Spleen (tissue), 11 donors: ENCODE data around the gene S100A3. TPM values are rescaled to one million over a fixed set of nuclear protein-coding genes. Genes with fewer than 3 reads are reported as not detected.

Experiments used
- DNase-seq: peaks from one replicate; pipeline ENCODE4 v3.0.0-alpha.2; 2020
- H3K27ac ChIP-seq, 8 donors: fragments of 200-600 bp; sonication (generic) in 7 of 8; 1 replicate in 4 of 8; 2 replicates in 4 of 8; pipeline versions ENCODE4 v1.5.0 to v1.8.0; 2016 to 2021; ENCODE audit warnings: inconsistent platforms in 4 of 8, mild to moderate bottlenecking in 4 of 8, moderate library complexity in 1 of 8
- H3K27me3 ChIP-seq, 7 donors: fragments of 200-600 bp; sonication (generic) in 6 of 7; replicated peaks in 1 of 7; 1 replicate in 4 of 7; 2 replicates in 3 of 7; pipeline versions ENCODE4 v1.5.0 to v1.8.0; 2016 to 2021; ENCODE audit warnings: inconsistent platforms in 3 of 7, mild to moderate bottlenecking in 1 of 7
- H3K36me3 ChIP-seq, 6 donors: fragments of 200-600 bp; sonication (generic) in 5 of 6; 1 replicate in 4 of 6; 2 replicates in 2 of 6; pipeline versions ENCODE4 v1.5.0 to v1.8.0; 2016 to 2021; ENCODE audit warnings: inconsistent platforms in 2 of 6
- H3K4me1 ChIP-seq, 6 donors: fragments of 200-600 bp; sonication (generic) in 5 of 6; 1 replicate in 3 of 6; 2 replicates in 3 of 6; pipeline versions ENCODE4 v1.5.0 to v1.8.0; 2016 to 2021; ENCODE audit warnings: inconsistent platforms in 3 of 6
- H3K4me3 ChIP-seq, 8 donors: fragments of 200-600 bp; sonication (generic) in 7 of 8; 1 replicate in 4 of 8; 2 replicates in 4 of 8; pipeline versions ENCODE4 v1.5.0 to v1.8.0; 2016 to 2021; ENCODE audit warnings: inconsistent platforms in 4 of 8, mild to moderate bottlenecking in 4 of 8, moderate library complexity in 2 of 8
- H3K9me3 ChIP-seq, 8 donors: fragments of 200-600 bp; sonication (generic) in 7 of 8; 1 replicate in 4 of 8; 2 replicates in 4 of 8; pipeline versions ENCODE4 v1.5.0 to v1.8.0; 2016 to 2021; ENCODE audit warnings: inconsistent platforms in 4 of 8
- POLR2A ChIP-seq, 3 donors: fragments of 450-650 bp; IDR thresholded peaks; one replicate each; pipeline ENCODE4 v1.5.1; 2017; ENCODE audit warnings: antibody characterized with exemption in 3 of 3, mild to moderate bottlenecking in 1 of 3
- POLR2AphosphoS5 ChIP-seq, 3 donors: sonication (generic); formaldehyde crosslinking; IDR thresholded peaks; one replicate each; pipeline ENCODE4 v1.5.1; 2017; ENCODE audit warnings: antibody characterized with exemption in 3 of 3
- WGBS, 5 donors: extraction: QIAGEN DNeasy Blood & Tissue Kit in 3 of 5; methylation state at CpG; one replicate each; pipeline versions ENCODE4 v1.1.5 to v1.1.7; 2013 to 2018; 5-methylcytosine and 5-hydroxymethylcytosine counted together
- intact Hi-C: fragments of 100-400 bp; cut with DNase I; formaldehyde crosslinking; loops from one replicate; pipeline ENCODE4 v1.15.0; 2023; ENCODE audit warnings: low total_unique reads
- polyA plus RNA-seq, 3 donors: library from polyadenylated mRNA; stranded (reverse); fragments of 200-250 nt; gene quantifications; one replicate each; pipeline ENCODE4 v1.2.1, GENCODE V29; 2013
- total RNA-seq, 7 donors: library from RNA; depleted of rRNA in 3 of 7; stranded (reverse); fragments of >200 nt in 3 of 7; fragmentation: NEBNext Ultra II Directional in 4 of 7; extraction: Animal tissue kit (Norgen Biotek cat#: 25700) in 4 of 7; gene quantifications; one replicate each; pipeline versions ENCODE4 v1.1.0 to v1.2.1, GENCODE V29; 2016 to 2021
- TF ChIP-seq, protein P1 (sequence below), 11 experiments: fragments of 200-600 bp in 7 of 11; fragments of 450-650 bp in 4 of 11; sonication (generic) in 4 of 11; IDR thresholded peaks in 8 of 11; conservative IDR thresholded peaks in 3 of 11; 1 replicate in 7 of 11; 2 replicates in 4 of 11; pipeline versions ENCODE4 v1.4.0 to v1.8.0; 2016 to 2021; ENCODE audit warnings: antibody characterized with exemption in 11 of 11, inconsistent platforms in 4 of 11, mild to moderate bottlenecking in 1 of 11
- donor health status: healthy with polysubstance abuse.
- donor health status: DM: no; HTN: no; CAD: no; lungs with moderate emphysema.
- donor health status: DM: no; HTN: no; CAD: no.
- donor health status: Bipolar disorder and iron deficiency.
- donor health status: healthy.
- donor health status: DM: no; HTN: no; CAD: no.
- donor health status: DM: yes; HTN: yes; CAD: no.

The S100A3 gene
- total and polyA plus RNA-seq, 10 donors, result 0.44 to 2.6 (median 1.2) TPM; not detected in 4

- no peaks in the 10 kb centered on the region for H3K9me3 ChIP-seq
- WGBS, 5 donors, result 84 to 92% (median 89%) methylated on average over 5 of the region's 5 CpGs
- intact Hi-C loops, result no loop called here
- H3K27ac ChIP-seq, result peak overlapping the region in 4 of 8 donors; percentile 13 to 49 (median 30)
- no peaks in the 10 kb centered on the region for H3K36me3 ChIP-seq
- no peaks in the 10 kb centered on the region for H3K27me3 ChIP-seq
- peaks cover 0 to 9% (median 7%) of the 10 kb centered on the region in 6 donors for H3K4me1 ChIP-seq
- no peak for TF ChIP-seq POLR2AphosphoS5 (IDR thresholded peaks at IDR 0.05)
- no peak for TF ChIP-seq POLR2A (IDR thresholded peaks at IDR 0.05)
- TF ChIP-seq, protein P1, sequence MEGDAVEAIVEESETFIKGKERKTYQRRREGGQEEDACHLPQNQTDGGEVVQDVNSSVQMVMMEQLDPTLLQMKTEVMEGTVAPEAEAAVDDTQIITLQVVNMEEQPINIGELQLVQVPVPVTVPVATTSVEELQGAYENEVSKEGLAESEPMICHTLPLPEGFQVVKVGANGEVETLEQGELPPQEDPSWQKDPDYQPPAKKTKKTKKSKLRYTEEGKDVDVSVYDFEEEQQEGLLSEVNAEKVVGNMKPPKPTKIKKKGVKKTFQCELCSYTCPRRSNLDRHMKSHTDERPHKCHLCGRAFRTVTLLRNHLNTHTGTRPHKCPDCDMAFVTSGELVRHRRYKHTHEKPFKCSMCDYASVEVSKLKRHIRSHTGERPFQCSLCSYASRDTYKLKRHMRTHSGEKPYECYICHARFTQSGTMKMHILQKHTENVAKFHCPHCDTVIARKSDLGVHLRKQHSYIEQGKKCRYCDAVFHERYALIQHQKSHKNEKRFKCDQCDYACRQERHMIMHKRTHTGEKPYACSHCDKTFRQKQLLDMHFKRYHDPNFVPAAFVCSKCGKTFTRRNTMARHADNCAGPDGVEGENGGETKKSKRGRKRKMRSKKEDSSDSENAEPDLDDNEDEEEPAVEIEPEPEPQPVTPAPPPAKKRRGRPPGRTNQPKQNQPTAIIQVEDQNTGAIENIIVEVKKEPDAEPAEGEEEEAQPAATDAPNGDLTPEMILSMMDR (IDR thresholded peaks at IDR 0.05 in 8 of 11, conservative IDR thresholded peaks at IDR 0.05 in 3 of 11), result no peak
- H3K4me3 ChIP-seq, result no peak overlapping the region
- no peak for DNase-seq
Measured at GRCh38 chr1:153506386-153506785, 42.7 kb downstream of the S100A3 start.

GRCh38 chr1:153505576-153505975 lies 43.5 kb downstream of the S100A3 start:
- Histone ChIP-seq H3K9me3 (no peaks in the 10 kb centered on the region), H3K27me3 (no peaks in the 10 kb centered on the region), H3K4me1 (peaks cover 0 to 1% (median 0%) of the 10 kb centered on the region in 6 donors), H3K36me3 (no peaks in the 10 kb centered on the region), H3K27ac (no peak overlapping the region), H3K4me3 (no peak overlapping the region)
- no peak for DNase-seq
- TF ChIP-seq POLR2A (IDR thresholded peaks at IDR 0.05) (no peak), POLR2AphosphoS5 (IDR thresholded peaks at IDR 0.05) (no peak)
- TF ChIP-seq, protein P1 (IDR thresholded peaks at IDR 0.05 in 8 of 11, conservative IDR thresholded peaks at IDR 0.05 in 3 of 11), result no peak
- intact Hi-C loops, result no loop called here
- WGBS, 5 donors, result 78 to 100% (median 88%) methylated on average over 1 of the region's 1 CpG

DNA sequence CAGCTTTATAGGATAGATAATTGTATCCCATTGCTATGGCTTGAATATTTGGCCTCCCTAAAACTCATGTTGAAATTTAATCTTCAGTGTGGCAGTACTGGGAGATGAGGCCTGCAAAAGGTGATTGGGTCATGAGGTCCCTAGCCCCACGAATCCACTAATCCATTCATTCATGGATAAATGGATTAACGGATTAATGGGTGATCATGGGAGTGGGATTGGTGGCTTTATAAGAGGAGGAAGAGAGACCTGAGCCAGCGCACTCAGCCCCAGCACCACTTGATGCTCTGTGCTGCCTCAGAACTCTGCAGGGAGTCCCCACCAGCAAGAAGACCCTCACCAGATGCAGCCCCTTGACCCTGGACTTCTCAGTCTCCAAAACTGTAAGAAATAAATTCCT lies 45.3 kb downstream of the S100A3 start:
- no peaks in the 10 kb centered on the region for H3K4me1 ChIP-seq
- no peak overlapping the region for H3K4me3 ChIP-seq
- intact Hi-C loops, result no loop called here
- TF ChIP-seq POLR2AphosphoS5 (IDR thresholded peaks at IDR 0.05) (no peak), POLR2A (IDR thresholded peaks at IDR 0.05) (no peak)
- TF ChIP-seq, protein P1 (IDR thresholded peaks at IDR 0.05 in 8 of 11, conservative IDR thresholded peaks at IDR 0.05 in 3 of 11), result no peak
- no peaks in the 10 kb centered on the region for H3K9me3 ChIP-seq
- no peak for DNase-seq
- H3K36me3 ChIP-seq, result no peaks in the 10 kb centered on the region
- H3K27ac ChIP-seq, result no peak overlapping the region
- peaks cover 0 to 5% (median 0%) of the 10 kb centered on the region in 7 donors for H3K27me3 ChIP-seq
- 63 to 83% (median 76%) methylated on average over 3 of the region's 3 CpGs for WGBS, 5 donors

DNA sequence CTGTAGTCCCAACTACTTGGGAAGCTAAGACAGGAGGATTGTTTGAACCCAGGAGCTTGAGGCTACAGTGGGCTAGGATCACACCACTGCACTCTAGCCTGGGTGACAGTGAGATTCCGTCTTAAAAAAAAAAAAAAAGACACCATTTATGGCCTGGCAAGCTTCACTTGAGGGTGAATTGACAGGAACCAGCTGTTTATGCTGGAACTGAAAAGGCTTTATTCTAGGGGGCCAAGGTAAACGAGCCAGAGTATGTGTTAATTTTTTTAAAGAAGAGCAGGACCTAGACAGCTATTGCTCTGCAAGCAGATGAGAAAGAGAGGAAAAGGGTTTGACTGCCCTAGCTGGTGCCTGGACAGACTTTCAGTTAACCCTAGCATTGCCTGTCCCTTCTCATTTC lies 50.3 kb downstream of the S100A3 start:
- TF ChIP-seq POLR2AphosphoS5 (IDR thresholded peaks at IDR 0.05), result no peak
- TF ChIP-seq POLR2A (IDR thresholded peaks at IDR 0.05), result no peak
- TF ChIP-seq, protein P1 (IDR thresholded peaks at IDR 0.05 in 8 of 11, conservative IDR thresholded peaks at IDR 0.05 in 3 of 11), result no peak
- Histone ChIP-seq H3K4me1 (peaks cover 0 to 10% (median 5%) of the 10 kb centered on the region in 6 donors), H3K27ac (no peak overlapping the region), H3K9me3 (no peaks in the 10 kb centered on the region), H3K36me3 (no peaks in the 10 kb centered on the region), H3K4me3 (no peak overlapping the region), H3K27me3 (peaks cover 0 to 17% (median 0%) of the 10 kb centered on the region in 7 donors)
- 0 to 14% (median 8%) methylated on average over 2 of the region's 2 CpGs for WGBS, 5 donors
- DNase-seq, result no peak
- intact Hi-C loops, result loop anchor here (5.0 kb wide), 1 partner anchor 146 kb away; no protein-coding TSS in a partner anchor

Other genes starting within 250 kb of the S100A3 start
- not detected for gene PGLYRP3, start 236.3 kb downstream of the S100A3 start, total RNA-seq
- not detected for gene PGLYRP3, start 236.3 kb downstream of the S100A3 start, polyA plus RNA-seq
- not detected for gene PGLYRP4, start 200.4 kb downstream of the S100A3 start, total RNA-seq
- gene PGLYRP4, start 200.4 kb downstream of the S100A3 start, polyA plus RNA-seq, result under 1 TPM in 1 of 3 donors, not detected in 2; 0.18 TPM
- gene S100A9, start 191.4 kb downstream of the S100A3 start, total RNA-seq, result 1,000 to 10,000 TPM in 6 of 7 donors, 100 to 1,000 TPM in 1; 961 to 6,984 (median 2,755) TPM
- gene S100A9, start 191.4 kb downstream of the S100A3 start, polyA plus RNA-seq, result 1,000 to 10,000 TPM in 2 of 3 donors, 100 to 1,000 TPM in 1; 947 to 4,509 (median 1,446) TPM
- gene S100A12, start 173.6 kb downstream of the S100A3 start, total RNA-seq, result 1,000 to 10,000 TPM in 1 of 7 donors, 100 to 1,000 TPM in 6; 138 to 1,354 (median 270) TPM
- gene S100A12, start 173.6 kb downstream of the S100A3 start, polyA plus RNA-seq, result 100 to 1,000 TPM; 126 to 567 (median 139) TPM
- 1,000 to 10,000 TPM in 6 of 7 donors, 100 to 1,000 TPM in 1; 983 to 7,676 (median 1,629) TPM for gene S100A8, start 158.2 kb downstream of the S100A3 start, total RNA-seq
- 1,000 to 10,000 TPM in 2 of 3 donors, 100 to 1,000 TPM in 1; 756 to 2,335 (median 1,287) TPM for gene S100A8, start 158.2 kb downstream of the S100A3 start, polyA plus RNA-seq
- gene S100A7A, start 132.7 kb downstream of the S100A3 start, total RNA-seq, result not detected
- gene S100A7A, start 132.7 kb downstream of the S100A3 start, polyA plus RNA-seq, result not detected
- gene S100A7, start 88.6 kb downstream of the S100A3 start, total RNA-seq, result not detected
- gene S100A7, start 88.6 kb downstream of the S100A3 start, polyA plus RNA-seq, result not detected
- 100 to 1,000 TPM; 121 to 403 (median 193) TPM for gene S100A6, start 13.3 kb downstream of the S100A3 start, total RNA-seq
- gene S100A6, start 13.3 kb downstream of the S100A3 start, polyA plus RNA-seq, result 100 to 1,000 TPM; 578 to 779 (median 653) TPM
- 1 to 10 TPM in 1 of 7 donors, not detected in 6; 2.8 TPM for gene S100A5, start 8.3 kb downstream of the S100A3 start, total RNA-seq
- under 1 TPM in 2 of 3 donors, not detected in 1; 0.32 to 0.46 TPM for gene S100A5, start 8.3 kb downstream of the S100A3 start, polyA plus RNA-seq
- gene S100A4, start 3.5 kb downstream of the S100A3 start, total RNA-seq, result 100 to 1,000 TPM; 161 to 521 (median 309) TPM
- gene S100A4, start 3.5 kb downstream of the S100A3 start, polyA plus RNA-seq, result 100 to 1,000 TPM; 309 to 755 (median 572) TPM
- under 1 TPM in 2 of 7 donors, not detected in 5; 0.60 to 0.97 TPM for gene S100A2, start 16.6 kb upstream of the S100A3 start, total RNA-seq
- gene S100A2, start 16.6 kb upstream of the S100A3 start, polyA plus RNA-seq, result 1 to 10 TPM in 2 of 3 donors, under 1 TPM in 1; 0.61 to 5.2 (median 2.8) TPM
- gene S100A16, start 63.9 kb upstream of the S100A3 start, total RNA-seq, result 100 to 1,000 TPM in 3 of 7 donors, 10 to 100 TPM in 4; 78.0 to 111 (median 97.0) TPM
- gene S100A16, start 63.9 kb upstream of the S100A3 start, polyA plus RNA-seq, result 100 to 1,000 TPM in 1 of 3 donors, 10 to 100 TPM in 2; 52.0 to 101 (median 68.2) TPM
- 1 to 10 TPM in 1 of 7 donors, under 1 TPM in 3, not detected in 3; 0.28 to 1.0 (median 0.75) TPM for gene S100A14, start 67.1 kb upstream of the S100A3 start, total RNA-seq
- 1 to 10 TPM; 1.2 to 3.0 (median 2.0) TPM for gene S100A14, start 67.1 kb upstream of the S100A3 start, polyA plus RNA-seq
- 100 to 1,000 TPM in 1 of 7 donors, 10 to 100 TPM in 6; 48.8 to 103 (median 72.4) TPM for gene S100A13, start 78.2 kb upstream of the S100A3 start, total RNA-seq
- 100 to 1,000 TPM; 118 to 146 (median 143) TPM for gene S100A13, start 78.2 kb upstream of the S100A3 start, polyA plus RNA-seq
- gene S100A1, start 79.2 kb upstream of the S100A3 start, total RNA-seq, result 1 to 10 TPM in 1 of 7 donors, not detected in 6; 2.6 TPM
- 10 to 100 TPM in 1 of 3 donors, 1 to 10 TPM in 2; 1.7 to 39.7 (median 8.2) TPM for gene S100A1, start 79.2 kb upstream of the S100A3 start, polyA plus RNA-seq
- gene CHTOP, start 84.8 kb upstream of the S100A3 start, total RNA-seq, result 100 to 1,000 TPM in 2 of 7 donors, 10 to 100 TPM in 5; 70.7 to 108 (median 86.3) TPM
- gene CHTOP, start 84.8 kb upstream of the S100A3 start, polyA plus RNA-seq, result 10 to 100 TPM; 58.1 to 84.1 (median 73.1) TPM
- gene SNAPIN, start 109.4 kb upstream of the S100A3 start, total RNA-seq, result 10 to 100 TPM; 26.3 to 60.7 (median 33.5) TPM
- 10 to 100 TPM; 37.1 to 50.3 (median 44.9) TPM for gene SNAPIN, start 109.4 kb upstream of the S100A3 start, polyA plus RNA-seq
- gene ILF2, start 121.7 kb upstream of the S100A3 start, total RNA-seq, result 100 to 1,000 TPM in 1 of 7 donors, 10 to 100 TPM in 6; 80.9 to 105 (median 85.0) TPM
- 10 to 100 TPM; 54.9 to 90.3 (median 82.4) TPM for gene ILF2, start 121.7 kb upstream of the S100A3 start, polyA plus RNA-seq
- gene NPR1, start 129.4 kb upstream of the S100A3 start, total RNA-seq, result 1 to 10 TPM in 6 of 7 donors, under 1 TPM in 1; 0.83 to 5.1 (median 2.5) TPM
- 1 to 10 TPM; 2.1 to 3.6 (median 3.4) TPM for gene NPR1, start 129.4 kb upstream of the S100A3 start, polyA plus RNA-seq
- gene INTS3, start 178.8 kb upstream of the S100A3 start, total RNA-seq, result 10 to 100 TPM; 38.1 to 66.2 (median 49.0) TPM
- gene INTS3, start 178.8 kb upstream of the S100A3 start, polyA plus RNA-seq, result 10 to 100 TPM; 24.7 to 51.9 (median 46.6) TPM
- 10 to 100 TPM; 11.1 to 28.4 (median 20.0) TPM for gene SLC27A3, start 226.1 kb upstream of the S100A3 start, total RNA-seq
- gene SLC27A3, start 226.1 kb upstream of the S100A3 start, polyA plus RNA-seq, result 10 to 100 TPM; 23.4 to 54.5 (median 48.6) TPM